GM19397 (cell line): ENCODE data around the gene ANGPTL2.

Experiments used
- ATAC-seq: cut with Tn5 transposase; IDR thresholded peaks from one replicate; pipeline ENCODE4 v1.9.1; 2021; ENCODE audit warnings: mild to moderate bottlenecking, moderate library complexity; ENCODE audit not compliant: unreplicated experiment

ANGPTL2 gene

GRCh38 chr9:127055745-127056402, 66.6 kb downstream of the ANGPTL2 start:
- no peak for ATAC-seq

- no peak for ATAC-seq
Measured at GRCh38 chr9:127053960-127054359, 68.5 kb downstream of the ANGPTL2 start.

DNA sequence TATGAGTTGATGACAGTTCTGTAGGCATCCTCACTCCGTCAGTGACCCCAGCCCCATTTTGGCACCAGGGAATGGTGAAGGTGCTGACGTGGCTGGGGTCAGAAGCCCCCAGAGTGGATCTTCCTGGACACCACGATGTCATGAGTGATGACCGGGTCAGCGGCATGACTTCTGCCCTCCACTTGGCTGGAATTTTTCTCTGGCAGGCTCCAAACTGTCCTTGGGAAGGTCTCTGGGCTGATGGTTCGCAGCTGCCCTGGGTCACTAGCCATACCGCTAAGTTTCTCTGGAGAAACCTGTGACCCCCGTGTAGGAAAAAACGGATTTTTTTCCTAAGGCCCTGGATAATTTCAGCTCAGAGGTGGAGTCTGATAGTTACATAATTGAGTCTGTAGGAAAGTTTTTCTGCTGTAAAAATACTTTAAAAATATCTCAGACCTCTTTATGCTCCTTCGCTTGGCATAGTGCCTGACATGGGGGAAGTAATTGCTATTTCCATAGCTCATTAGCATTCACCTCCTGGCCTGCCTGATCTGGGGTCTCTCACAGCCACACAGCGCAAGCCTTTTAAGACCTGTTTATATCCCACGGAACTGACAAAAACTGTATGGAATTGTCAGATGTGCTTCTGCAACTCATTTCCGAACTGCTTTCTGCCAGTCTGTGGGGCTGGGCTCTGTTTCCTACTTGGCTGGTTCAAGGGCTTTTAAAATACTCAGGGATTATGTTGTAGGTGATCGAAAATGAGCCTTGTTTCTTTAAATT, 69.2 kb downstream of the ANGPTL2 start:
- ATAC-seq: no peak

GRCh38 chr9:127051881-127052595, 70.4 kb downstream of the ANGPTL2 start:
- ATAC-seq: no peak

DNA sequence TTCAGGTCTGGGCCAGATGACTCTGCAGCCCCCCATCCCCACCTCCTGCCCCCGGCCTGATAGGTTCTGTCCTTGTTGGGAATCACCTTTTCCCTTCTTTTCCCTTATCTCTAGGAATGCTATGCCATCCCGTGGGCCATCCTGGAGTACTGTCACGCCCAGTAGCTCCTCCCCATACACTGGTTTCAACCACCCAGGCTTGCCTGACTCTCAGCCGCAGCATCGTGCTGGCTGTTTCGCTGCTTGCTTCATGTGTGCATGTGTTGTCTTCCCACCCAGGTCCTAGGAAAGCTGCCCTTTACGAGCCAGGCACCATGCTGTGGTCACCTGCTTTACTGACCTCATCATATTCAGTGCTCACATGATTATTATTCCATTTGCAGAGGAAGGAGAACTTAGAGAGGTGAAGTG, 71.8 kb downstream of the ANGPTL2 start:
- ATAC-seq: no peak

GRCh38 chr9:127050152-127050551, 72.3 kb downstream of the ANGPTL2 start:
- no peak for ATAC-seq

DNA sequence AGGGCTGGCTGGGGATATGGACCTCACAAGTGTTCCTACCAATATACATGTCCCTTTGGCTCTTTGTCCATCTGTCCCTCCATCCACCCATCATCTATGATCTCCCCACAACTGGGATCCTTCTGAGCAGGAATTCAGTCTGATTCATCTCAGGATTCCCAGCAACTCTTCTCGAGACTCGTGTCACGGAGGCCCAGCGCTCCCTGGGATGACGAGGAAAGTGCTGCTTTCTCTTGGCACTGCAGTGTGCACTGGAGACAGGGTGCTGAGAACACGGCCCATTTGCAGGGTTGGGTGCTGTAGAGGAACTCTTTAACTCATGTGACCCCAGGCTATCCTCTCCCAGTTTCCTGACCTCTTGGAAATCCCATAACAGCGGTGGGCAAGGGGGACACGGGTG, 72.9 kb downstream of the ANGPTL2 start:
- no peak for ATAC-seq

GRCh38 chr9:127049044-127049443, 73.4 kb downstream of the ANGPTL2 start:
- ATAC-seq: no peak

DNA sequence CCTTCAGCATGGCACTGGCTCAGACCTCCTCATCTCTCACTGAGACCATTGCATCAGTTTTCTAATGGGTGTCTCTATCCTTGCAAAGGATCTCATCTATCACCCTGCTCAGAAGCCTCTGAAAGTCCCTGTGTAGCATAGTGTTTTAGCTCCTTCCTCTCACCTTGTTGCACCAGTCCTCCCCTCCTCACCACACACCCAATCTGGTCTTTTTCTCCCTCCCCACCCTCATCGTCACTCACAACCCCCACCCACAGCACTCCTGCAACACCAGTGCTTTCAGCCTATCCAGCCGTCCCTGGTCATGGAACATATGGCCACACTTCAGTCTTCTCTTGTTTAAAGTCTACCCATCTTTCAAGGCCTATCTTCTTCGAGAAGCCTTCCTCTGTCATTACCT, 74.5 kb downstream of the ANGPTL2 start:
- ATAC-seq: no peak

GRCh38 chr9:127045148-127045547, 77.3 kb downstream of the ANGPTL2 start:
- no peak for ATAC-seq

- ATAC-seq: no peak
Measured at GRCh38 chr9:127039492-127039891, 82.9 kb downstream of the ANGPTL2 start.

- no peak for ATAC-seq
Measured at GRCh38 chr9:127038531-127038930, 83.9 kb downstream of the ANGPTL2 start.
